Testis (tissue), 2 donors: ENCODE data around the gene NET1.

Source experiments
- POLR2A ChIP-seq: fragments of 450-650 bp; IDR thresholded peaks from one replicate; pipeline ENCODE4 v1.6.1; 2017; ENCODE audit warnings: antibody characterized with exemption, mild to moderate bottlenecking, moderate library complexity
- TF ChIP-seq, protein P1 (sequence below), 3 experiments: fragments of 450-650 bp in 2 of 3; fragments of 200-600 bp in 1 of 3; sonication (generic) in 1 of 3; IDR thresholded peaks; one replicate each; pipeline ENCODE4 v1.5.1; 2016 to 2019; ENCODE audit warnings: antibody characterized with exemption in 3 of 3, mild to moderate bottlenecking in 2 of 3, moderate library complexity in 1 of 3

DNA sequence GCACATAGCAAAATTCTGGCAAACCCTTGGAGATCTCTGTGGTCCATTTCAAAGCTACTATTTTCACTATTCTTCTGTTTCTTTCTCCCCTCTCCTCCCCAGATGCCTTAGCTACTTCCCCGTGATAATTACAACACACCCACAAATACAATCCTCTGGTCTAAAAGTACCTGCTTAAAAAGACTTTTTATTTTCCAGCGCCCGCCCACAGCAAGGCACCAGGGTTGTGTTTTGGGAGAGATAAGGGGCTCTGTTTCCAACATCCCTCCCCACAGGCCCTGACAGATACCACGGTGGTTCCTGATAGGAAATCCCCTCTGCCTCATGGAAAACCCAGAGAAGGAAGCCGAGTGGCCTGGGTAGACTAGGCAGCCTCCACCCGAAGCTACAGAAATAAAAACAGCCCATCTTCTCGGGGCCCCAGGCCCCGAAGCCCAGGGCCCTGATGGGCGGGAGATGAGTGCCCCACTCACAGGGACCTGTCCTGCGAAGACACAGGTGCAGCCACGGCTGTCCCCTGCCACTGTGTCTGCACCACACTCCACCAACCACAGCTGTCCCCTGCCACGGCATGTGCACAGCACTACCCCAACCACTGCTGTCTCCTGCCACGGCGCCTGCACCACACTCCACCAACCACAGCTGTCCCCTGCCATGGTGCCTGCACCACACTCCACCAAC lies 67.3 kb downstream of the NET1 start:
- TF ChIP-seq, protein P1, sequence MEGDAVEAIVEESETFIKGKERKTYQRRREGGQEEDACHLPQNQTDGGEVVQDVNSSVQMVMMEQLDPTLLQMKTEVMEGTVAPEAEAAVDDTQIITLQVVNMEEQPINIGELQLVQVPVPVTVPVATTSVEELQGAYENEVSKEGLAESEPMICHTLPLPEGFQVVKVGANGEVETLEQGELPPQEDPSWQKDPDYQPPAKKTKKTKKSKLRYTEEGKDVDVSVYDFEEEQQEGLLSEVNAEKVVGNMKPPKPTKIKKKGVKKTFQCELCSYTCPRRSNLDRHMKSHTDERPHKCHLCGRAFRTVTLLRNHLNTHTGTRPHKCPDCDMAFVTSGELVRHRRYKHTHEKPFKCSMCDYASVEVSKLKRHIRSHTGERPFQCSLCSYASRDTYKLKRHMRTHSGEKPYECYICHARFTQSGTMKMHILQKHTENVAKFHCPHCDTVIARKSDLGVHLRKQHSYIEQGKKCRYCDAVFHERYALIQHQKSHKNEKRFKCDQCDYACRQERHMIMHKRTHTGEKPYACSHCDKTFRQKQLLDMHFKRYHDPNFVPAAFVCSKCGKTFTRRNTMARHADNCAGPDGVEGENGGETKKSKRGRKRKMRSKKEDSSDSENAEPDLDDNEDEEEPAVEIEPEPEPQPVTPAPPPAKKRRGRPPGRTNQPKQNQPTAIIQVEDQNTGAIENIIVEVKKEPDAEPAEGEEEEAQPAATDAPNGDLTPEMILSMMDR (IDR thresholded peaks at IDR 0.05) = no peak
- no peak for TF ChIP-seq POLR2A
